GM18517 (cell line): Measurements from ENCODE around the gene ART5.
"Not testable (repeated sequence)": the region's sequence is repeated elsewhere in the genome, so short reads cannot be mapped to it uniquely, and the experiment has no call there.

Experiments
- ATAC-seq: cut with Tn5 transposase; IDR thresholded peaks from one replicate; pipeline ENCODE4 v1.9.1; 2021; ENCODE audit warnings: mild to moderate bottlenecking, moderate library complexity; ENCODE audit not compliant: unreplicated experiment

ART5 gene

GRCh38 chr11:3623767-3624458 is 17.9 kb downstream of the ART5 start:
- ATAC-seq: no peak

- ATAC-seq: no peak
Measured at GRCh38 chr11:3623121-3623520, 18.7 kb downstream of the ART5 start.

- ATAC-seq: no peak
Measured at GRCh38 chr11:3622521-3622920, 19.3 kb downstream of the ART5 start.

GRCh38 chr11:3617990-3618389 is 23.8 kb downstream of the ART5 start:
- no peak for ATAC-seq

GRCh38 chr11:3616721-3617460 is 24.9 kb downstream of the ART5 start:
- no peak for ATAC-seq

- no peak for ATAC-seq
Measured at GRCh38 chr11:3615998-3616397, 25.8 kb downstream of the ART5 start.

GRCh38 chr11:3614742-3615171 is 27.0 kb downstream of the ART5 start:
- ATAC-seq: no peak

GRCh38 chr11:3613998-3614741 is 27.6 kb downstream of the ART5 start:
- no peak for ATAC-seq

GRCh38 chr11:3611976-3612678 is 29.7 kb downstream of the ART5 start:
- ATAC-seq: no peak

GRCh38 chr11:3610846-3611245 is 30.9 kb downstream of the ART5 start:
- ATAC-seq: no peak

GRCh38 chr11:3609416-3610265 is 32.2 kb downstream of the ART5 start:
- no peak for ATAC-seq

- ATAC-seq: no peak
Measured at GRCh38 chr11:3605771-3606203, 36.0 kb downstream of the ART5 start.

- ATAC-seq: no peak
Measured at GRCh38 chr11:3605283-3605662, 36.5 kb downstream of the ART5 start.

- ATAC-seq: no peak
Measured at GRCh38 chr11:3604167-3604566, 37.6 kb downstream of the ART5 start.

GRCh38 chr11:3600201-3600600 is 41.6 kb downstream of the ART5 start:
- ATAC-seq: not testable (repeated sequence)

GRCh38 chr11:3597743-3598142 is 44.0 kb downstream of the ART5 start:
- not testable (repeated sequence) for ATAC-seq

GRCh38 chr11:3591326-3591725 is 50.5 kb downstream of the ART5 start:
- ATAC-seq: not testable (repeated sequence)

- not testable (repeated sequence) for ATAC-seq
Measured at GRCh38 chr11:3590193-3590592, 51.6 kb downstream of the ART5 start.

GRCh38 chr11:3588776-3589175 is 53.0 kb downstream of the ART5 start:
- ATAC-seq: not testable (repeated sequence)
